ENCODE results near the gene KIF3C. TPM values are rescaled to one million over a fixed set of nuclear protein-coding genes. Genes with fewer than 3 reads are reported as not detected.
"Not testable (repeated sequence)": the region's sequence is repeated elsewhere in the genome, so short reads cannot be mapped to it uniquely, and the experiment has no call there.

The KIF3C gene
- total RNA-seq, 2 experiments from 2014 or later: 11.6 to 12.8 TPM

DNA sequence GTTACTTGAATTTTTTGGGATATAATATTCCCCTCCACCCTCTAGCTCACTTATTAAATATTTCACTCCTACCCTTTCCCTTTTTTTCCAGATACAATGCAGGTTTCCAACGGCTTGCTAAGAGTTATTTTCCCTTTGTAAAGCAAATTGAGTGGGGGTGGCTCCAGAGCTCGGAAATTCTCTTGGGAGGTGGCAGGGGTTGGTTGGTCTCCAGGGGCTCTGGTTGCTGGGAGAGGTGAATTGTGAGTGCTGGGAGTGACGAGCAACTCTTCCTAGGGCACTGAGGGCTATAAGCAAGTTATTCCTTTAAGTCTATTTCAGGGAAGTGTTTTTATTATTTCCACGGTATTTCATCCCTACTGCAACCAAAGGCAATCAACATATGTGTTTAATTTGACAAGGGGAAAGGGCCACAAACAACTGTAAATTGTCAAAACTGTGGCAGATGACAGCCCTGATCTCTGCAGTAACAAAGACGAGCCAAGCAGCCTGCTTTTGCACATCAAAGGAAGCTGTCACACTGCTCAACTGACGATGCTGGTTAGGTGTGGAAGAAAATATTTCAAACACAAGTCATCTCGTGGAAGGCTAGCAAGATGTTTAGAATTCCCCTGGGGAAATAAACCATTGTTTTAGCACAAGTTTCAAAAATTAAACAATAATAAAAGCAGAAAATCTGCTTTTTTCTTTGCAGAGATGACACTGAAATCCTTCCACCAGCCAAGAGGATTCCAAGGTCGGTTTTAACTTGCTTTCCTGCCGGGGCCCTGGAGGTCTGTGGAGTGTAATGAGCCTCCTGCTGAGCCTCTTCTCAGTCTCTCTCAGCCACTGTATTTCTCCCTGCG is 69.2 kb downstream of the KIF3C start:
- ATAC-seq (ENCODE audit: low read depth): peak; percentile 38
- no peak overlapping the region for H3K4me3 Mint-ChIP-seq
- peaks cover 15% of the 10 kb centered on the region for H3K27me3 Mint-ChIP-seq
- H3K4me1 Mint-ChIP-seq: peaks cover 12% of the 10 kb centered on the region
- H3K27ac Mint-ChIP-seq: no peak overlapping the region
- H3K9me3 Mint-ChIP-seq: no peaks in the 10 kb centered on the region
- POLR2A ChIA-PET: no interaction called here
- DNase-seq: no peak
- no peaks in the 10 kb centered on the region for H3K36me3 Mint-ChIP-seq

DNA sequence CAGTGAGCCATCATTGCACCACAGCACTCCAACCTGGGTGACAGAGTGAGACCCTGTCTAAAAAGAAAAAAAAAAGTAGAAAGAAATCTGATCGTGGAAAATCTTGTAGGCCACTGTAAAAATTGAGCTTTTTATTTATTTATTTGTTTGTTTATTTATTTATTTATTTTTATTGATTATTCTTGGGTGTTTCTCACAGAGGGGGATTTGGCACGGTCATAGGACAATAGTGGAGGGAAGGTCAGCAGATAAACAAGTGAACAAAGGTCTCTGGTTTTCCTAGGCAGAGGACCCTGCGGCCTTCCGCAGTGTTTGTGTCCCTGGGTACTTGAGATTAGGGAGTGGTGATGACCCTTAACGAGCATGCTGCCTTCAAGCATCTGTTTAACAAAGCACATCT is 72.7 kb downstream of the KIF3C start:
- ATAC-seq (ENCODE audit: low read depth); H3K4me3 Mint-ChIP-seq; POLR2A ChIA-PET; H3K27ac Mint-ChIP-seq; H3K36me3 Mint-ChIP-seq; H3K9me3 Mint-ChIP-seq; H3K4me1 Mint-ChIP-seq; DNase-seq: not testable (repeated sequence)
- H3K27me3 Mint-ChIP-seq: peaks cover 20% of the 10 kb centered on the region

GRCh38 chr2:25905126-25905525 is 77.2 kb downstream of the KIF3C start:
- POLR2A ChIA-PET: no interaction called here
- DNase-seq (no peak), ATAC-seq (ENCODE audit: low read depth) (no peak)
- Mint-ChIP-seq H3K36me3 (no peaks in the 10 kb centered on the region), H3K27me3 (peaks cover 11% of the 10 kb centered on the region), H3K27ac (no peak overlapping the region), H3K4me3 (no peak overlapping the region), H3K9me3 (no peaks in the 10 kb centered on the region), H3K4me1 (no peaks in the 10 kb centered on the region)

- Mint-ChIP-seq H3K27ac (no peak overlapping the region), H3K4me1 (no peaks in the 10 kb centered on the region), H3K9me3 (no peaks in the 10 kb centered on the region), H3K27me3 (peaks cover 13% of the 10 kb centered on the region), H3K36me3 (no peaks in the 10 kb centered on the region), H3K4me3 (no peak overlapping the region)
- POLR2A ChIA-PET: no interaction called here
- DNase-seq (no peak), ATAC-seq (ENCODE audit: low read depth) (no peak)
Observed at GRCh38 chr2:25903216-25903776, 79.0 kb downstream of the KIF3C start.

DNA sequence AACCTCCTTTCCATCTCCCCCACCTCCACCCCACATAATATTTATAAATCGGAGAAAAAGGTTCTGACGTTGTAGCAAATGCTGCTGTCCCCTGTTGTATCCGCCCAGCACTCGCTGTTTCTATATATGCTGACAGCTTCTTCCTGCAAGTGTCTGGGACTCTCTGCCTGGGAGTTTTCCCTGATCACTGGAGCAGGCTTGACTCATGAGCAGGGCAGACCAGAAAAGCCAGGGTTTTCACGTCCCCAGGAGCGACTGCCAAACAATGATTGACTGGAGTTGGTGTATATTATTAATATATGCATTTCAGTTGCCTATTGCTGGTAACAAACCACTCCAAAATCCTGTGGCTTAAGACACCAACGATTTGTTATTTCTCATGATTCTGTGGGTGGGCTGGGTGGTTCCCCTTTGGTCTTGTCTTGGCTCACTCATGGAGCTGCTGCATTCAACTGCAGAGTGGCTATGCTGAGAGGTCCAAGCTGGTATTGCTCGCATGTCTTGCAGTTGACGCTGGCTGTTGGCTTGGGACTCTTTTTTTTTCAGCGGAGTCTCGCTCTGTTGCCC is 82.8 kb downstream of the KIF3C start:
- Mint-ChIP-seq H3K27me3 (peaks cover 5% of the 10 kb centered on the region), H3K27ac (no peak overlapping the region), H3K4me3 (no peak overlapping the region), H3K36me3 (no peaks in the 10 kb centered on the region), H3K4me1 (no peaks in the 10 kb centered on the region), H3K9me3 (no peaks in the 10 kb centered on the region)
- POLR2A ChIA-PET: no interaction called here
- ATAC-seq (ENCODE audit: low read depth): no peak
- DNase-seq: no peak

DNA sequence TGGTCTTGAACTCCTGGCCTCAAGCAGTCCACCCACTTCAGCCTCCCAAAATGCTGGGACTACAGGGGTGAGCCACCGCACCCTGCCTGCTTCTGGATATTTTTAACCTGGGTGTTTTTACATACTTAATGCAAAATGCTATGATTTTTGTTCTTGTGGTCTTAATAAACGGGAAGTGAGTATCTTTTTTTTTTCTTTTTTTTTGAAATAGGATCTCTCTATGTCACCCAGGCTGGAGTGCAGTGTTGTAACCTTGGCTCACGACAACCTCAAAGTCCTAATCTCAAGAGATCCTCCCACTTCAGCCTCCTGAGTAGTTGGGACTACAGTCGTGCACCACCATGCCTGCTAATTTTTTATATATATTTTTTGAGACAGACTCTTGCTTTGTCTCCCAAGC is 84.8 kb downstream of the KIF3C start:
- H3K4me1 Mint-ChIP-seq: no peaks in the 10 kb centered on the region
- no peaks in the 10 kb centered on the region for H3K36me3 Mint-ChIP-seq
- H3K4me3 Mint-ChIP-seq: no peak overlapping the region
- POLR2A ChIA-PET: interaction anchor here (0.6 kb wide), 1 partner anchor 213 kb away, joined by 3 read pairs; no protein-coding TSS in a partner anchor
- H3K27me3 Mint-ChIP-seq: peaks cover 7% of the 10 kb centered on the region
- ATAC-seq (ENCODE audit: low read depth) (no peak), DNase-seq (no peak)
- no peak overlapping the region for H3K27ac Mint-ChIP-seq
- H3K9me3 Mint-ChIP-seq: no peaks in the 10 kb centered on the region

DNA sequence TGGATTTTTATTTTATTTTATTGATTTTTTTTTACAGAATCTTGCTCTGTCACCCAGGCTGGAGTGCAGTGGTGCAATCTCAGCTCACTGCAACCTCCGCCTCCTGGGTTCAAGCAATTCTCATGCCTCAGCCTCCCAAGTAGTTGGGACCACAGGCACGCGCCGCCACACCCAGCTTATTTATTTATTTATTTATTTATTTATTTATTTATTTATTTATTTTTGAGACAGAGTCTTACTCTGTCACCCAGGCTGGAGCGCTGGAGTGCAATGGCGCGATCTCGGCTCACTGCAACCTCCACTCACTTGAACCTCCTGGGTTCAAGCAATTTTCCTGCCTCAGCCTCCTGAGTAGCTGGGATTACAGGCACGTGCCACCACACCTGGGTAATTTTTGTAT is 86.0 kb downstream of the KIF3C start:
- H3K4me1 Mint-ChIP-seq; ATAC-seq (ENCODE audit: low read depth); DNase-seq; H3K36me3 Mint-ChIP-seq; H3K4me3 Mint-ChIP-seq; H3K27me3 Mint-ChIP-seq; H3K27ac Mint-ChIP-seq; H3K9me3 Mint-ChIP-seq: not testable (repeated sequence)
- POLR2A ChIA-PET: interaction anchor here (0.6 kb wide), 1 partner anchor 96 kb away, joined by 3 read pairs; no protein-coding TSS in a partner anchor

DNA sequence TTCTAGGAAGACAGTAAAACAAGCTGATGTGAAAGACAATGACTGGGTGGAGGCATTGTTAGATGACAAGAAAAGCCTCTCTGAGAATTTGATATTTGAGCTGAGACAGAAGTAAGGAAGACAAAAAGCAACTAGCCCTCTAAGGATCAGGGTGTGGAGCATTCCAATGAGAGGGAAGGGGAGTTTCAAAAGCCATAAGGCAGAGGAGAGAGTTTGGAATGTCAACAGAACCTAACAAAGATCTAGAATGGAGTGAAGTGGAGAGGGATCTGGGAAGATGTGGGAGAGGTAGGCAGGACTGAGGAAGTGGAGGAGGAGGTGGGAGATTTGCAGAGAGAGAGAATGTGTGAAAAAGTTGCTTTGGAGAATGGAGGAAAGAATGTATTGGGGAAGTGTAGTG is 86.7 kb downstream of the KIF3C start:
- POLR2A ChIA-PET: no interaction called here
- Mint-ChIP-seq H3K9me3 (no peaks in the 10 kb centered on the region), H3K4me3 (no peak overlapping the region), H3K27me3 (peaks cover 8% of the 10 kb centered on the region), H3K4me1 (no peaks in the 10 kb centered on the region), H3K36me3 (no peaks in the 10 kb centered on the region), H3K27ac (no peak overlapping the region)
- ATAC-seq (ENCODE audit: low read depth) (no peak), DNase-seq (no peak)

DNA sequence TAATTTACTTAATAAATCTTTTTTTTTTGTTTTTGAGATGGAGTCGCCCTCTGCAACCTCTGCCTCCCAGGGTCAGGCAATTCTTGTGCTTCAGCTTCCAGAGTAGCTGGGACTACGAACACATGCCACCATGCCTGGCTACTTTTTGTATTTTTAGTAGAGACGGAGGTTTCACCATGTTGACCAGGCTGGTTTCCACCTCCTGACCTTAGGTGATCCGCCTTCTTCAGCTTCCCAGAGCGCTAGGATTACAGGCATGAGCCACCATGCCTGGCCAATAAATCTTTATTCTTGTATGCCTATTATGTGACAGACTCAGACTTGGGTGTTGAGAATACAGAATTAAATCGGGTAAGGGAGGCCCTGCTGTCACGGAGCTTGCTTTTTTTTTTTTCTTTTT is 87.3 kb downstream of the KIF3C start:
- H3K27ac Mint-ChIP-seq: no peak overlapping the region
- no peaks in the 10 kb centered on the region for H3K9me3 Mint-ChIP-seq
- DNase-seq (no peak), ATAC-seq (ENCODE audit: low read depth) (no peak)
- H3K27me3 Mint-ChIP-seq: peaks cover 5% of the 10 kb centered on the region
- H3K36me3 Mint-ChIP-seq: no peaks in the 10 kb centered on the region
- POLR2A ChIA-PET: no interaction called here
- no peaks in the 10 kb centered on the region for H3K4me1 Mint-ChIP-seq
- H3K4me3 Mint-ChIP-seq: no peak overlapping the region

- Mint-ChIP-seq H3K36me3 (no peaks in the 10 kb centered on the region), H3K4me3 (no peak overlapping the region), H3K9me3 (no peaks in the 10 kb centered on the region), H3K27me3 (peaks cover 6% of the 10 kb centered on the region), H3K27ac (no peak overlapping the region), H3K4me1 (no peaks in the 10 kb centered on the region)
- ATAC-seq (ENCODE audit: low read depth) (no peak), DNase-seq (no peak)
- POLR2A ChIA-PET: no interaction called here
Observed at GRCh38 chr2:25894135-25894830, 88.0 kb downstream of the KIF3C start.

DNA sequence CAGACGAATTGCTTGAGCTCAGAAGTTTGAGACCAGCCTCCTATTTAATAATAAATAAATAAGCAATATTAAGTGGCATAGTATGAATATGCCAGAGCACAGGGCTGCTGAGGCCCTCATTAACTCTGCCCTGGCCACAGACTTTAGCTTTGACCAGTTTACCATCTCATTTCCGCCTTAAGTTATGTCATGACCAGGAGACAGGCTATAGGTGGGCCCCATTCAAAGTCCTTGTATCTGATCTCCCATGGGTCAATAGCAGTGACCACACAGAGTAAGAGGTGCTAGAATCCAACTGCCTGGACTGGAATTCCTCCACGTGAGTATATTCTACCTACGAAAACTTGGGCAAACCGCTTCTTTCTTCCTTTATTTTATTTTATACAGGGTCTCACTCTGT is 90.6 kb downstream of the KIF3C start:
- Mint-ChIP-seq H3K27me3 (peaks cover 9% of the 10 kb centered on the region), H3K9me3 (no peaks in the 10 kb centered on the region), H3K36me3 (no peaks in the 10 kb centered on the region), H3K4me1 (no peaks in the 10 kb centered on the region), H3K27ac (no peak overlapping the region), H3K4me3 (no peak overlapping the region)
- DNase-seq (no peak), ATAC-seq (ENCODE audit: low read depth) (no peak)
- POLR2A ChIA-PET: no interaction called here

GRCh38 chr2:25887624-25888242 is 94.6 kb downstream of the KIF3C start:
- POLR2A ChIA-PET: interaction anchor here (0.9 to 1.1 kb wide), 2 partner anchors 8 to 9 kb away, joined by 3 read pairs; partner anchors contain the start of gene ASXL2
- no peak overlapping the region for H3K27ac Mint-ChIP-seq
- H3K27me3 Mint-ChIP-seq: peaks cover 7% of the 10 kb centered on the region
- no peaks in the 10 kb centered on the region for H3K36me3 Mint-ChIP-seq
- ATAC-seq (ENCODE audit: low read depth): no peak
- no peak for DNase-seq
- H3K4me1 Mint-ChIP-seq: peaks cover 1% of the 10 kb centered on the region
- H3K9me3 Mint-ChIP-seq: peaks cover 3% of the 10 kb centered on the region
- no peak overlapping the region for H3K4me3 Mint-ChIP-seq

GRCh38 chr2:25885933-25886332 is 96.4 kb downstream of the KIF3C start:
- Mint-ChIP-seq H3K27me3 (peaks cover 6% of the 10 kb centered on the region), H3K4me1 (peaks cover 5% of the 10 kb centered on the region), H3K9me3 (peaks cover 3% of the 10 kb centered on the region), H3K4me3 (no peak overlapping the region), H3K36me3 (no peaks in the 10 kb centered on the region), H3K27ac (no peak overlapping the region)
- POLR2A ChIA-PET: no interaction called here
- ATAC-seq (ENCODE audit: low read depth): no peak
- no peak for DNase-seq

Data from activated naive CD8-positive, alpha-beta T cell treated with anti-CD3 and anti-CD28 coated beads, Interleukin-2, amount 10 ng/mL, durations not matched to agents 7 days and 5 days (primary cell).